Umbilical cord (tissue), 2 donors: ENCODE data around the gene DIPK1B. TPM values are rescaled to one million over a fixed set of nuclear protein-coding genes. Genes with fewer than 3 reads are reported as not detected.
"Not testable (repeated sequence)": the region's sequence is repeated elsewhere in the genome, so short reads cannot be mapped to it uniquely, and the experiment has no call there.

ENCODE experiments used
- DNase-seq: peaks from one replicate; pipeline ENCODE4 v3.0.0-alpha.2; 2015; ENCODE audit warnings: low spot score
- total RNA-seq: library from RNA; depleted of rRNA; stranded (reverse); fragments of >200 nt; gene quantifications from one replicate; pipeline ENCODE4 v1.2.3, GENCODE V29; 2014; ENCODE audit warnings: low replicate concordance; ENCODE audit not compliant: insufficient read depth

DIPK1B gene
- total RNA-seq, 1 donor from 2014 or later: 3.1 TPM

- DNase-seq: no peak
These were observed 41.1 kb downstream of the DIPK1B start for GRCh38 chr9:136753371-136754058.

DNA sequence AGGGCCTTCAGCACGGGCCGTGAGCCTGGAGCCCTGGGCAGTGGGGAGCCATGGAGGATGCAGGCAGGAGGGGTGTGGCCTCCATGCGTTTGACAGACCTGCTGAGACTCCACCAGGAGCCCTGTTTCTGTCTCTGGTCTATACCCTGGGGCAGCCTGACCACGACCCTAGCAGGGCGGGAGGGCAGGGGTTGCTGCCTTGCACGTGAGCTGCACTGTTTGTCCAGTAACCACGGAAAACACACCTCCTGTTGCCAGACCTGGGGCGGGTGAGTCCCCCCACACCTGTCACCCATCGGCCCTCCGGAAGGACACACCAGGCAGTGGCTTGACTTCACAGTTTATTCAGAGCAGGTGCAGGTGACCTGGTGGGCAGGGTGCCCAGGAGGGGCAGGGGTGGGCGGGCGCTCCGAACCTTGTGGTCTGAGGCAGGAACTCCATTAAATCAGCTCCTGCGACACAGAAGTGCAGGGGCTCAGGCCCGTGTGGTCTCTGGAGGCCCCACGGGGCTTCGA is 41.7 kb downstream of the DIPK1B start:
- DNase-seq: no peak

GRCh38 chr9:136754626-136755301 is 42.4 kb downstream of the DIPK1B start:
- DNase-seq: no peak

DNA sequence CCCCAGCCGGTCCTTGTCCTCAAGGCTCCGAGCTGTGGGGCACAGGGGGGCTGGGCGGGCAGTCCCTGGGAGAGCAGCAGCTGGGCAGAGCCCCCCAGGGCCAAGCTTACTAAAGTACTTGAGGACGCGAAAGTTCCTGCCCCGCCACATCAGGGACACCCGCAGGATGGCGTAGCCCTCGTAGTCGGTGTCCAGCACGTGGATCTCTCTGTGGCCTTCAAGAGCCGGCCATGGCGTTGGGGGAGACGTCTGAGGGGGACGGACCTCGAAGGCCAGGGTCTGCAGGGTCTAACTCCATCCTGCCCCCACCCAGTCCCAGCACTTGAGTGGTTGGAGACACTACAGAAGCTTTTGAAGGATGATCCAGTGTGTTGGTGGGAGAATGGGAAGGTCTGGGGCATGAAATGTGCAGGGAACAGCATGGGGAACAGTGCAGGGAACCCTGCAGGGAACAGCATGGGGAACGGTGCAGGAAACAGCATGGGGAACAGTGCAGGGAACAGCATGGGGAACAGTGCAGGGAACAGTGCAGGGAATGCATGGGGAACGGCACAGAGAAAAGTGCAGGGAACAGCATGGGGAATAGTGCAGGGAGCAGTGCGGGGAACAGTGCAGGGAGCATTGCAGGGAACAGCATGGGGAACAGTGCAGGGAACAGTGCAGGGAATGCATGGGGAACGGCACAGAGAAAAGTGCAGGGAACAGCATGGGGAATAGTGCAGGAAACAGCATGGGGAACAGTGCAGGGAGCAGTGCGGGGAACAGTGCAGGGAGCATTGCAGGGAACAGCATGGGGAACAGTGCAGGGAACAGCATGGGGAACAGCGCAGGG is 43.1 kb downstream of the DIPK1B start:
- not testable (repeated sequence) for DNase-seq

DNA sequence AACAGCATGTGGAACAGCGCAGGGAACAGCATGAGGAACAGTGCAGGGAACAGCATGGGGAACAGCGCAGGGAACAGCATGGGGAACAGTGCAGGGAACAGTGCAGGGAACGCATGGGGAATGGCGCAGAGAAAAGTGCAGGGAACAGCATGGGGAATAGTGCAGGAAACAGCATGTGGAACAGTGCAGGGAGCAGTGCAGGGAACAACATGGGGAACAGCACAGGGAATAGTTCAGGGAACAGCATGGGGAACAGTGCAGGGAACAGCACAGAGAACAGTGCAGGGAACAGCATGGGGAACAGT is 43.7 kb downstream of the DIPK1B start:
- no peak for DNase-seq

- no peak for DNase-seq
These were observed 44.5 kb downstream of the DIPK1B start for GRCh38 chr9:136756836-136757235.

DNA sequence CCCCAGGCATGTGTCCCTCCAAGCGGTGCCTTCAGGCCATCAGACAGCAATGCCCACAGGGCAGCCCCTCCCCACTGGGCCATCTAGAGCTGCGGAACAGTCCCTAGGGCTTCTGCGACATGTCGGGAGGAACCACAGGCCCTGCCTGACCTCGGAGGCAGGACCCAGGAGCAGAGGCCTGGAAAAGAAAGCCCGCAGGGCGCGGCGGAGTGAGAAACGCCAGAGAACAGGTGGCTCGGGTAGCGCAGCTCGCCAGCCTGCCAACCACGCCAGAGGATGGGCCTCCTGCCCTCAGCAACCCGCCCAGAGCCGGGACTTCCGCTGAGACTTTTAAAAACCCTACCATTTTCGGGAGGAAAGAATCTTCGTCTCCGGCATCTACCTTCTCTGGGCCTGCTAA is 45.0 kb downstream of the DIPK1B start:
- DNase-seq: no peak

GRCh38 chr9:136757751-136758140 is 45.4 kb downstream of the DIPK1B start:
- DNase-seq: no peak

DNA sequence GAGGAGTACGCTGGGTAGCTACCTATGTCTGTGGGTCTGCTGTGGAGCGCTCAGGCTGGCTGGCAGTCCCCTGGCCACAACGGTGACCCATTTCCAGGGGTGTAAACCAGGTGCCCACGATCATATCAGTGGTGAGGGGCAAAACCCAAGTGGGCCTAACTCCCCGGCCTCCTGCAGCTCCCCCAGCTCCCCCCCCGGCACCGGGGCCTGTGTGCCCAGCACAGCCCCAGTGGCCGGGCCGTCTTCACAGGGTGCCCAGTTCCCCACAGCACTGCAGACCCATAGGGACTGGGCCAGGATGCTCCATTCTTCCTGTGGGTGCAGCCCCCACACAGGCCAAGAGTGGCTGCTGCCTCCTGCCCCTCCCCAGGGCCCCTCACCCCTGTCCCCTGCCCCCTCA is 46.6 kb downstream of the DIPK1B start:
- no peak for DNase-seq

GRCh38 chr9:136759436-136760325 is 47.3 kb downstream of the DIPK1B start:
- no peak for DNase-seq

GRCh38 chr9:136760424-136760823 is 48.1 kb downstream of the DIPK1B start:
- DNase-seq: no peak

DNA sequence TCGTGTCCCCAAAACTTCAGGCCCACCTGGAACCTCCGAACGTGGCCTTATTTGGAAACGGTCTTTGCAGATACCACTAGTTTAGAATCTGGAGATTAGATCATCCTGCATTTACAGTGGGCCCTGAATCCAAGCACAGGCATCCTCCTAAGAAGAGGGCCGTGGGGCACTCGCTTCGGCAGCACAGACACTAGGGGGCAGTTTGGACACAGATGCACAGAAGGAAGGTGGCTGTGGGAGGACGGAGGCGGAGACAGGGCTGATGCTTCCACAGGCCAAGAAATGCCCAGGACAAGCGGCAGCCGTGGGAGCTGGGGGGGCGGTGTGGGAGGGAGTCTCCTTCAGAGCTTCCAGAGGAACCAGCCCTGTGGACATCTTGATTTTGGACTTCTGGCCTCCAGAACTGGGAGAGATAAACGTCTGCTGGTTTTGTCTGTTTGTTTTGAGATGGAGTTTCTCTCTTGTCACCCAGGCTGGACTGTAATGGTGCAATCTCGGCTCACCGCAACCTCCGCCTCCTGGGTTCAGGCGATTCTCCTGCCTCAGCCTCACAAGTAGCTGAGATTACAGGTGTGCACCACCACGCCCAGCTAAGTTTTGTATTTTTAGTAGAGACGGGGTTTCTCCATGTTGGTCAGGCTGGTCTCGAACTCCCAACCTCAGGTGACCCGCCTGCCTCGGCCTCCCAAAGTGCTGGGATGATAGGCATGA is 48.6 kb downstream of the DIPK1B start:
- DNase-seq: peak; percentile 81

DNA sequence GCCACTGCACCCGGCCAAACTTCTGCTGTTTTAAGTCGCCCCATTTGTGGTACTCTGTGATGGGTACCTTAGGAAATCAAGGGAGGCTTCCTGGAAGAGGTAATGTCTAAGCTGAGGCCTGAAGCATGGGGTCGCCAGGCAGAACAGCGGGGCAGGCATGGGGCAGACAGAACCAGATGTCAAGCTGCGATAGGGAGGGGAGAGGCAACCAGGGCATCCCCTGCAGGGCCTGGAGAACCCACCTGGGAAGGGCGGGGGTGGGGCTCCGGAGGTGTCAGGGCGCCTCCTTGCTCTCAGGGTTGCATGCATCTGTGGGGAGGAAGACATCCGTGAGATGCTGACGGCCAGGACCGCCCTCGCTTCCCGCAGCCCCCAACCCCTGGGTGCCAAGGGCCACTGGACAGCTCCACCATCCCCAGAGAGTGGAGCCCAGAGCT is 49.2 kb downstream of the DIPK1B start:
- no peak for DNase-seq

DNA sequence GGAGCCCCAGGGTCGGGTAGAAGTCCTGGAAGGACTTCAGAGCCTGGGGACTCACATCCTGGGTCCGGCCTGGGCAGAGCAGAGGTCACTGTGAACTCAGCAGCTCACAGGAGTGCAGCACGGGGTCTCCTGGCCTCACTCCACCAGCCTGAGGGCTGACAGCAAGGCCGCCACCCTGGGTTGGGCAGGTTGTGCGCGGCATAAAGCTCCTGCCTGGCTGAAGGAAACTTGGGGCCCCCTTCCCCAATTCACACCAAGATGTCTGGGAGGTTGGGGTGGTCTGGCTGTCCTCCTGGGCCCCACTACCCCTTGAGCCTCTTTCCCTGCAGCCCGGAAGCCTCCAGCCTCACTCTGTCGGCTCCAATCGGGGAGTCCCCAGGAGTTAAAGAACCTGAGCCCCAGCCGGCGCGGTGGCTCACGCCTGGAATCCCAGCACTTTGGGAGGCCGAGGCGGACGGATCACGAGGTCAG is 49.9 kb downstream of the DIPK1B start:
- DNase-seq: no peak

GRCh38 chr9:136762915-136763648 is 50.7 kb downstream of the DIPK1B start:
- peak; percentile 8 for DNase-seq

- DNase-seq: no peak
These were observed 51.3 kb downstream of the DIPK1B start for GRCh38 chr9:136763649-136764035.

DNA sequence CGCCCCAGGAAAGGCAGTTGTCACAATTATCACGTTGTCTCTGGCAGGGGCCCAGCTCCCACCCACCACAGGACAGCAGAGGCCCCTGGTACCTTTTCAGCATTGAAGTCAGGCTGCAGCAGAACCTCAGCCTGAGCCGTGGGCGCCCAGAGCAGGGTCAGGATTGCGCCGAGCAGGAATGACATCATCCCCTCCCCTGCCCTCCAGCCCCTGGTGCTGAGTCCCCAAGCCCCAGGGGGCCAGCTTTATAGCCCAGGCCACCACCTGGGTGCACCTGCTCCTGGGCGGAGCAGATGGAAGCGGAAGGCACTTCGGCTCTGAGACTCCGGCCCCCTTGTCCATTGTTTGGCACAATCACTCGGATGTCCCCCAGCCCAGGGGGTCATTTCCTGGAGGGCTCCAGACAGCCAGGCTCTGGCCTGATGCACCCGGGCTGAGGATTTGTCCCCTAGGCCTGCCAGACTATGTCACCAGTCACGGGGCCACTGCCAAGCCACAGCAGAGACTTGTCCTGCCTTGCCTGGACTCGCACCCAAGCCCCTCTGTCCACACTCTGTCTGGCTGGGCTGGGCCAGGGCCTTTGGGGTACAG is 52.0 kb downstream of the DIPK1B start, which contains the start of gene LCN15:
LCN15 (minus strand) TSS at position 218 of the 591 bp plus-strand sequence; CDS start at position 188, 30 bp downstream.
- DNase-seq: no peak

- DNase-seq: no peak
These were observed 52.7 kb downstream of the DIPK1B start for GRCh38 chr9:136765041-136765440.

DNA sequence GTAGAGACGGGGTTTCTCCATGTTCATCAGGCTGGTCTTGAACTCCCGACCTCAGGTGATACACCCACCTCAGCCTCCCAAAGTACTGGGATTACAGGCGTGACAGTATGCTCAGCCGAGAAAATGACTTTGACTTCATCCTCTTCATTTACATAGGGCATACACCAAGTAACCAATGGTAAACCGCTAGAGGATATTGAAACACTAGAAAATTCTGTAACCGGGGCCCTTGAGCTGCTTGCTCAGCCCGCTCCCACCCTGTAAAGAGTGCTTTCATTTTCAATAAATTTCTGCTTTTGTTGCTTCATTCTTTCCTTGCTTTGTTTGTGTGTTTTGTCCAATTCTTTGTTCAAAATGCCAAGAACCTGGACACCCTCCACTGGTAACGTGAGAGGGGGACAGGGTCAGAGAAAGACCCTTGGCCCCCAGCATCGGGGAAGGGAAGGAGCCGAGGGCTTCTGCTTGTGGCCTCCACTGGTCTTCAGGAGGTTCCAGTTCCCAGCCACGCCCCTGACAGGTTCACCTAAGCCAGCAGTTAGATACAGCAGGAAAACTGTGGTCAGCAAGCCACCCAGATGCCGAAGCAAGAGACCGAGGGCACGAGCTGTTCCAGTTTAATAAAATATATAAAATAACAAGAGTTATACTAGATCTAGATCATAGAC is 53.5 kb downstream of the DIPK1B start:
- DNase-seq: not testable (repeated sequence)
